GM12878 (cell line): ENCODE measurements around the gene NPSR1. TPM values are rescaled to one million over a fixed set of nuclear protein-coding genes. Genes with fewer than 3 reads are reported as not detected.

ENCODE experiments used
- ATAC-seq: fragments of 200-7000 bp; cut with Tn5 transposase; 3 replicates; pipeline ENCODE4 v1.9.1; 2020; ENCODE audit warnings: mild to moderate bottlenecking, moderate library complexity
- BruUV-seq: library from RNA; stranded (reverse); fragments of 400-500 nt; replicated peaks from 2 replicates; lab custom pipeline; 2021; lab: Mats Ljungman, UMichigan
- CTCF ChIA-PET: fragments of 300-600 bp; sonication (Branson Sonifier 250); formaldehyde crosslinking; extraction: SDS; loops from one replicate; lab custom pipeline; 2021; ENCODE audit warnings: inconsistent platforms; lab: Yijun Ruan, JAX
- POLR2A ChIA-PET: fragments of 350-600 bp; formaldehyde crosslinking; extraction: SDS; loops from one replicate; lab custom pipeline; 2021; ENCODE audit warnings: inconsistent platforms; lab: Charles Lee
- RAD21 ChIA-PET: fragments of 300-600 bp; sonication (Branson Sonifier 250); formaldehyde crosslinking; loops from one replicate; lab custom pipeline; 2023; ENCODE audit warnings: antibody characterized with exemption; ENCODE audit not compliant: unreplicated experiment; lab: Charles Lee
- SMC1A ChIA-PET: fragments of 300-600 bp; sonication (Branson Sonifier 250); formaldehyde crosslinking; loops from one replicate; lab custom pipeline; 2023; ENCODE audit not compliant: unreplicated experiment, uncharacterized antibody; lab: Charles Lee
- DNase-seq: peaks from one replicate; pipeline ENCODE4 v3.0.0-alpha.2; 2011; ENCODE audit warnings: low read depth, low spot score
- FAIRE-seq: peaks from 3 replicates; lab custom pipeline; 2011; peaks lifted over from hg19 to GRCh38; lab: Jason Lieb, UNC
- H2AFZ ChIP-seq: 2 replicates; pipeline ENCODE4 v1.6.0; 2011; ENCODE audit warnings: low read depth, low read length, control low read depth; ENCODE audit not compliant: control insufficient read depth
- H3K27ac ChIP-seq: 2 replicates; pipeline ENCODE4 v1.5.1; 2011; ENCODE audit warnings: control low read depth; ENCODE audit not compliant: control insufficient read depth, insufficient read depth
- H3K27me3 ChIP-seq, 2 experiments: replicated peaks in 1 of 2; 2 replicates each; pipeline versions ENCODE4 v1.6.0 to v1.6.1; 2011; ENCODE audit warnings: low read length in 1 of 2; ENCODE audit not compliant: control insufficient read depth in 2 of 2, insufficient read depth in 2 of 2
- H3K36me3 ChIP-seq, 2 experiments: 2 replicates each; pipeline ENCODE4 v1.5.1; 2011; ENCODE audit warnings: low read length in 1 of 2; ENCODE audit not compliant: control insufficient read depth in 2 of 2, insufficient read depth in 2 of 2
- H3K4me1 ChIP-seq: 2 replicates; pipeline ENCODE4 v1.6.1; 2011; ENCODE audit warnings: mild to moderate bottlenecking, low read length, moderate library complexity, mixed read lengths; ENCODE audit not compliant: control insufficient read depth, insufficient read depth
- H3K4me2 ChIP-seq: 2 replicates; pipeline ENCODE4 v1.6.0; 2011; ENCODE audit warnings: control low read depth; ENCODE audit not compliant: control insufficient read depth, insufficient read depth
- H3K4me3 ChIP-seq: fragments of 200-600 bp; sonication (generic); 2 replicates; pipeline ENCODE4 v1.5.1; 2016
- H3K79me2 ChIP-seq: 2 replicates; pipeline ENCODE4 v1.6.0; 2011; ENCODE audit warnings: low read length; ENCODE audit not compliant: control insufficient read depth, insufficient read depth
- H3K9ac ChIP-seq: 2 replicates; pipeline ENCODE4 v1.8.0; 2011; ENCODE audit warnings: low read length, control low read depth, mixed read lengths; ENCODE audit not compliant: control insufficient read depth, insufficient read depth
- H3K9me3 ChIP-seq: replicated peaks from 3 replicates; pipeline ENCODE4 v1.5.1; 2011; ENCODE audit warnings: mild to moderate bottlenecking, low read length; ENCODE audit not compliant: control insufficient read depth, insufficient read depth
- H4K20me1 ChIP-seq: 2 replicates; pipeline ENCODE4 v1.6.0; 2011; ENCODE audit not compliant: control insufficient read depth, insufficient read depth
- BACH1 ChIP-seq: fragments of 450-650 bp; IDR thresholded peaks from 2 replicates; pipeline ENCODE4 v1.6.1; 2017; ENCODE audit warnings: mild to moderate bottlenecking, borderline replicate concordance
- BCL3 ChIP-seq: IDR thresholded peaks from 2 replicates; pipeline ENCODE4 v1.6.1; 2011; ENCODE audit warnings: borderline replicate concordance, low read depth, mild to moderate bottlenecking, moderate library complexity, low read length; ENCODE audit not compliant: insufficient read depth, poor library complexity, severe bottlenecking
- CHD2 ChIP-seq: IDR thresholded peaks from 2 replicates; pipeline ENCODE4 v1.6.1; 2011; ENCODE audit warnings: low read depth, low read length, improper control_type of control experiment, borderline replicate concordance
- DPF2 ChIP-seq: fragments of 450-650 bp; IDR thresholded peaks from 2 replicates; pipeline ENCODE4 v1.6.1; 2017; ENCODE audit warnings: mild to moderate bottlenecking
- E2F4 ChIP-seq: IDR thresholded peaks from 2 replicates; pipeline ENCODE4 v1.6.1; 2012; ENCODE audit warnings: low read depth, low read length, improper control_type of control experiment
- GATAD2B ChIP-seq: fragments of 450-650 bp; conservative IDR thresholded peaks from 2 replicates; pipeline ENCODE4 v1.6.1; 2017; ENCODE audit warnings: low read depth, mild to moderate bottlenecking, moderate library complexity
- HDAC2 ChIP-seq: fragments of 200-600 bp; sonication (generic); IDR thresholded peaks from 2 replicates; pipeline ENCODE4 v1.6.1; 2017
- HSF1 ChIP-seq: fragments of 150-350 bp; IDR thresholded peaks from 2 replicates; pipeline ENCODE4 v1.6.1; 2014; ENCODE audit warnings: mild to moderate bottlenecking, low read depth, low read length
- NFIC ChIP-seq: IDR thresholded peaks from 2 replicates; pipeline ENCODE4 v1.6.1; 2012; ENCODE audit warnings: low read depth, mild to moderate bottlenecking, inconsistent platforms, low read length, moderate library complexity
- PAX5 ChIP-seq: IDR thresholded peaks from 2 replicates; pipeline ENCODE4 v1.6.1; 2011; ENCODE audit warnings: low read depth, low read length, borderline replicate concordance
- RB1 ChIP-seq: fragments of 450-650 bp; formaldehyde crosslinking; IDR thresholded peaks from 2 replicates; pipeline ENCODE4 v1.6.1; 2017; ENCODE audit warnings: mild to moderate bottlenecking, borderline replicate concordance
- RBBP5 ChIP-seq: fragments of 200-600 bp; sonication (generic); conservative IDR thresholded peaks from 2 replicates; pipeline ENCODE4 v1.6.1; 2016
- RELA ChIP-seq: fragments of 450-650 bp; IDR thresholded peaks from 2 replicates; pipeline ENCODE4 v1.8.0; 2014; ENCODE audit warnings: borderline replicate concordance; ENCODE audit not compliant: partially characterized antibody
- TAF1 ChIP-seq: IDR thresholded peaks from 2 replicates; pipeline ENCODE4 v1.6.1; 2011; ENCODE audit warnings: mild to moderate bottlenecking, low read depth, low read length, borderline replicate concordance
- TCF7 ChIP-seq: IDR thresholded peaks from 2 replicates; pipeline ENCODE4 v1.6.1; 2014; ENCODE audit warnings: antibody characterized with exemption, borderline replicate concordance
- ZNF687 ChIP-seq: fragments of 450-650 bp; IDR thresholded peaks from 2 replicates; pipeline ENCODE4 v1.6.1; 2017; ENCODE audit warnings: mild to moderate bottlenecking, moderate library complexity
- ZZZ3 ChIP-seq: IDR thresholded peaks from 2 replicates; pipeline ENCODE4 v1.6.1; 2011; ENCODE audit warnings: low read depth; ENCODE audit not compliant: control insufficient read depth, insufficient read length
- in situ Hi-C: fragments of 300-500 bp; cut with MboI; formaldehyde crosslinking; loops from 9 replicates; pipeline ENCODE4 v1.14.3; 2018; ENCODE audit warnings: mixed read lengths
- intact Hi-C: fragments of 100-400 bp; cut with micrococcal nuclease; formaldehyde crosslinking; loops from one replicate; pipeline ENCODE4 v1.14.2; 2022; ENCODE audit not compliant: unreplicated experiment
- polyA plus RNA-seq, 11 experiments: library from polyadenylated mRNA; depleted of rRNA in 4 of 11; unstranded in 6 of 11; stranded (reverse) in 5 of 11; fragments of >200 nt; fragmentation: Nextera tagmentation in 4 of 11; fragmentation: Illumina TruSeq in 1 of 11; extraction: Ambion mirVana in 4 of 11; extraction: Trizol in 1 of 11; gene quantifications; 1 replicate in 1 of 11; 2 replicates in 10 of 11; pipeline versions ENCODE4 v1.2.1 to v1.2.3, GENCODE V29; 2011 to 2016; ENCODE audit warnings: inconsistent platforms in 2 of 11, missing spikeins in 2 of 11, low read depth in 1 of 11
- total RNA-seq, 4 experiments: library from RNA; depleted of rRNA in 3 of 4; stranded (reverse); fragments of >200 nt in 3 of 4; fragmentation: Illumina TruSeq in 1 of 4; extraction: Trizol in 1 of 4; gene quantifications; 2 replicates each; pipeline versions ENCODE4 v1.2.1 to v1.2.3, GENCODE V29; 2013 to 2021

Gene NPSR1
- total and polyA plus RNA-seq, 10 of the 15 experiments (the other 5 are each of a cell fraction or from before 2014, with no cell fraction given) = 0.20 TPM; not detected in 9

GRCh38 chr7:34664755-34665154 lies 6.7 kb downstream of the NPSR1 start:
- SMC1A ChIA-PET = interaction anchor here (1.2 to 2.9 kb wide), 5 partner anchors 10 to 109 kb away, joined by 3 to 17 read pairs (median 4); no protein-coding TSS in a partner anchor
- TF ChIP-seq CHD2 (no peak), ZNF687 (no peak), DPF2 (no peak), RBBP5 (no peak), BCL3 (no peak), PAX5 (no peak), RELA (no peak), TCF7 (no peak), RB1 (no peak), TAF1 (no peak), HSF1 (no peak), NFIC (no peak), BACH1 (no peak), ZZZ3 (no peak), GATAD2B (no peak), E2F4 (no peak), HDAC2 (no peak)

More at GRCh38 chr7:34664755-34665154, 6.7 kb downstream of the NPSR1 start:
- Histone ChIP-seq H3K27me3 (peaks cover 0 to 2% of the 10 kb centered on the region in 2 experiments; a peak in 1 of 4 replicates), H2AFZ (no peak overlapping the region), H3K9me3 (no peaks in the 10 kb centered on the region), H3K36me3 (no peaks in the 10 kb centered on the region), H3K4me2 (no peak overlapping the region), H3K79me2 (no peaks in the 10 kb centered on the region), H3K4me1 (no peaks in the 10 kb centered on the region), H4K20me1 (no peaks in the 10 kb centered on the region), H3K4me3 (no peak overlapping the region), H3K9ac (no peak overlapping the region), H3K27ac (no peak overlapping the region)
- ChIA-PET POLR2A (interaction anchor here (1.0 to 1.3 kb wide), 2 partner anchors 43 to 93 kb away, joined by 3 read pairs; no protein-coding TSS in a partner anchor), RAD21 (interaction anchor here (0.9 to 1.4 kb wide), 2 partner anchors 93 to 264 kb away, joined by 3 to 6 read pairs; no protein-coding TSS in a partner anchor), CTCF (interaction anchor here (1.6 to 1.9 kb wide), 2 partner anchors 10 to 11 kb away, joined by 5 to 7 read pairs; no protein-coding TSS in a partner anchor)
- intact Hi-C loops (no loop called here), in situ Hi-C loops (no loop called here)
- ATAC-seq = no peak
- no peak for DNase-seq
- FAIRE-seq = no peak
- no TSS peak for BruUV-seq
